ENCODE measurements around the gene CLNK.

Gene CLNK

GRCh38 chr4:10571909-10572308 is 112.7 kb downstream of the CLNK start:
- FAIRE-seq = peak; percentile 24

GRCh38 chr4:10569491-10569890 is 115.1 kb downstream of the CLNK start:
- no peak for FAIRE-seq

GRCh38 chr4:10567766-10568165 is 116.8 kb downstream of the CLNK start:
- FAIRE-seq = no peak

- no peak for FAIRE-seq
Observed at GRCh38 chr4:10565166-10565780, 119.3 kb downstream of the CLNK start.

GRCh38 chr4:10554694-10555093 is 129.9 kb downstream of the CLNK start:
- FAIRE-seq = peak; percentile 73

GRCh38 chr4:10554121-10554520 is 130.4 kb downstream of the CLNK start:
- FAIRE-seq = no peak

- FAIRE-seq = no peak
Observed at GRCh38 chr4:10552591-10553280, 131.8 kb downstream of the CLNK start.

- FAIRE-seq = no peak
Observed at GRCh38 chr4:10535912-10536311, 148.7 kb downstream of the CLNK start.

- no peak for FAIRE-seq
Observed at GRCh38 chr4:10534820-10535219, 149.7 kb downstream of the CLNK start.

GRCh38 chr4:10532155-10532554 is 152.4 kb downstream of the CLNK start:
- no peak for FAIRE-seq

- FAIRE-seq = no peak
Observed at GRCh38 chr4:10530137-10530786, 154.3 kb downstream of the CLNK start.

GRCh38 chr4:10529291-10530136 is 155.1 kb downstream of the CLNK start:
- no peak for FAIRE-seq

- FAIRE-seq = no peak
Observed at GRCh38 chr4:10527438-10527837, 157.1 kb downstream of the CLNK start.

- no peak for FAIRE-seq
Observed at GRCh38 chr4:10526429-10527222, 157.9 kb downstream of the CLNK start.

GRCh38 chr4:10524196-10524833 is 160.3 kb downstream of the CLNK start:
- no peak for FAIRE-seq

GRCh38 chr4:10521424-10521823 is 163.1 kb downstream of the CLNK start:
- no peak for FAIRE-seq

- FAIRE-seq = no peak
Observed at GRCh38 chr4:10509733-10510132, 174.8 kb downstream of the CLNK start.

GRCh38 chr4:10506077-10506476 is 178.5 kb downstream of the CLNK start:
- FAIRE-seq = no peak

- no peak for FAIRE-seq
Observed at GRCh38 chr4:10504570-10505179, 179.9 kb downstream of the CLNK start.

GRCh38 chr4:10502717-10503116 is 181.9 kb downstream of the CLNK start:
- FAIRE-seq = no peak

- FAIRE-seq = no peak
Observed at GRCh38 chr4:10500776-10501175, 183.8 kb downstream of the CLNK start.

GRCh38 chr4:10496200-10496599 is 188.4 kb downstream of the CLNK start:
- FAIRE-seq = no peak
